HG03025 (cell line): ENCODE results near the gene RAG2.

Experiments used
- ATAC-seq: cut with Tn5 transposase; IDR thresholded peaks from one replicate; pipeline ENCODE4 v1.9.1; 2021; ENCODE audit warnings: mild to moderate bottlenecking, moderate library complexity; ENCODE audit not compliant: unreplicated experiment, low FRiP score

Gene RAG2

GRCh38 chr11:36598051-36598450, at the start of gene RAG2:
TSS of gene RAG2 (minus strand) at chr11:36598236. CDS start at chr11:36594168, 4,068 bp downstream.
- ATAC-seq = no peak

GRCh38 chr11:36638556-36638955, 40.5 kb upstream of the RAG2 start:
- ATAC-seq = no peak

GRCh38 chr11:36635066-36635862, 37.2 kb upstream of the RAG2 start:
- no peak for ATAC-seq

- ATAC-seq = no peak
Measured at GRCh38 chr11:36631774-36632173, 33.7 kb upstream of the RAG2 start.

- no peak for ATAC-seq
Measured at GRCh38 chr11:36628765-36629244, 30.8 kb upstream of the RAG2 start.

- ATAC-seq = no peak
Measured at GRCh38 chr11:36628141-36628540, 30.1 kb upstream of the RAG2 start.

GRCh38 chr11:36627471-36627870, 29.4 kb upstream of the RAG2 start:
- no peak for ATAC-seq

GRCh38 chr11:36627006-36627405, 29.0 kb upstream of the RAG2 start:
- no peak for ATAC-seq

- ATAC-seq = no peak
Measured at GRCh38 chr11:36623494-36623893, 25.5 kb upstream of the RAG2 start.

- no peak for ATAC-seq
Measured at GRCh38 chr11:36622431-36623136, 24.5 kb upstream of the RAG2 start.

GRCh38 chr11:36620246-36620645, 22.2 kb upstream of the RAG2 start:
- no peak for ATAC-seq

GRCh38 chr11:36619502-36619901, 21.5 kb upstream of the RAG2 start:
- ATAC-seq = no peak

- ATAC-seq = no peak
Measured at GRCh38 chr11:36618363-36619047, 20.5 kb upstream of the RAG2 start.

GRCh38 chr11:36617543-36618362, 19.7 kb upstream of the RAG2 start:
- no peak for ATAC-seq

- ATAC-seq = no peak
Measured at GRCh38 chr11:36615826-36616225, 17.8 kb upstream of the RAG2 start.

- no peak for ATAC-seq
Measured at GRCh38 chr11:36609383-36609782, 11.3 kb upstream of the RAG2 start.

- ATAC-seq = no peak
Measured at GRCh38 chr11:36608491-36609199, 10.6 kb upstream of the RAG2 start.

GRCh38 chr11:36605221-36606216, 7.5 kb upstream of the RAG2 start:
- ATAC-seq = peak; percentile 65

- no peak for ATAC-seq
Measured at GRCh38 chr11:36602135-36602534, 4.1 kb upstream of the RAG2 start.
